HG02840 (cell line): ENCODE results near the gene RPL36.
"Not testable (repeated sequence)": the region's sequence is repeated elsewhere in the genome, so short reads cannot be mapped to it uniquely, and the experiment has no call there.

Source experiments
- ATAC-seq: cut with Tn5 transposase; IDR thresholded peaks from one replicate; pipeline ENCODE4 v1.9.1; 2021; ENCODE audit warnings: mild to moderate bottlenecking, moderate library complexity, moderate number of reproducible peaks; ENCODE audit not compliant: unreplicated experiment, low FRiP score

RPL36 gene

GRCh38 chr19:5687360-5688198, 2.5 kb upstream of the RPL36 start:
- ATAC-seq: no peak

- ATAC-seq: not testable (repeated sequence)
These were observed 1.7 kb upstream of the RPL36 start for GRCh38 chr19:5688262-5688881.

GRCh38 chr19:5690955-5691821, 1.1 kb downstream of the RPL36 start:
- ATAC-seq: no peak

- no peak for ATAC-seq
These were observed 2.0 kb downstream of the RPL36 start for GRCh38 chr19:5691822-5692722.

GRCh38 chr19:5692723-5693194, 2.7 kb downstream of the RPL36 start:
- ATAC-seq: no peak

GRCh38 chr19:5693195-5694166, 3.4 kb downstream of the RPL36 start:
- no peak for ATAC-seq

- ATAC-seq: no peak
These were observed 4.3 kb downstream of the RPL36 start for GRCh38 chr19:5694167-5694955.

- no peak for ATAC-seq
These were observed 5.0 kb downstream of the RPL36 start for GRCh38 chr19:5694956-5695648.

- no peak for ATAC-seq
These were observed 5.6 kb downstream of the RPL36 start for GRCh38 chr19:5695649-5696195.

- no peak for ATAC-seq
These were observed 6.3 kb downstream of the RPL36 start for GRCh38 chr19:5696196-5697021.

GRCh38 chr19:5697022-5697889, 7.2 kb downstream of the RPL36 start:
- ATAC-seq: no peak

GRCh38 chr19:5697890-5698634, 8.0 kb downstream of the RPL36 start:
- ATAC-seq: no peak

- ATAC-seq: no peak
These were observed 8.7 kb downstream of the RPL36 start for GRCh38 chr19:5698635-5699422.
